CD4-positive, alpha-beta T cell treated with Interleukin-15 for 4 hours (primary cell): ENCODE data around the gene WLS.

Experiments used
- DNase-seq: peaks from one replicate; pipeline ENCODE4 v3.0.0-alpha.2; 2020; ENCODE audit warnings: low spot score

The WLS gene

GRCh38 chr1:68081775-68082283 is 150.5 kb downstream of the WLS start:
- DNase-seq, result no peak

GRCh38 chr1:68078647-68079046 is 153.7 kb downstream of the WLS start:
- no peak for DNase-seq
